HepG2 (cell line): ENCODE measurements around the gene NEK11.

Experiments used
- HNF1B ChIP-seq: sonication (generic); formaldehyde crosslinking; IDR thresholded peaks from 2 replicates; pipeline ENCODE4 v1.5.1; 2020; ENCODE audit warnings: mild to moderate bottlenecking, moderate library complexity, missing genetic modification reagents
- POLR2AphosphoS5 ChIP-seq: IDR thresholded peaks from 2 replicates; pipeline ENCODE4 v1.6.1; 2012; ENCODE audit warnings: low read depth, low read length

GRCh38 chr3:131007256-131007655 is 19.4 kb upstream of the NEK11 start:
- TF ChIP-seq HNF1B: no peak
- TF ChIP-seq POLR2AphosphoS5: no peak
